GM19455 (cell line): ENCODE data around the gene PHYKPL.
"Not testable (repeated sequence)": the region's sequence is repeated elsewhere in the genome, so short reads cannot be mapped to it uniquely, and the experiment has no call there.

Source experiments
- ATAC-seq: cut with Tn5 transposase; IDR thresholded peaks from one replicate; pipeline ENCODE4 v1.9.1; 2021; ENCODE audit not compliant: unreplicated experiment

The PHYKPL gene

GRCh38 chr5:178208540-178209227 is 23.9 kb downstream of the PHYKPL start:
- ATAC-seq, result no peak

- ATAC-seq, result no peak
Observed at GRCh38 chr5:178207917-178208280, 24.7 kb downstream of the PHYKPL start.

- no peak for ATAC-seq
Observed at GRCh38 chr5:178207183-178207916, 25.3 kb downstream of the PHYKPL start.

- no peak for ATAC-seq
Observed at GRCh38 chr5:178206166-178207101, 26.2 kb downstream of the PHYKPL start.

GRCh38 chr5:178205749-178206047 is 26.9 kb downstream of the PHYKPL start:
- no peak for ATAC-seq

- ATAC-seq, result peak; percentile 51
Observed at GRCh38 chr5:178204935-178205748, 27.5 kb downstream of the PHYKPL start.

- peak; percentile 72 for ATAC-seq
Observed at GRCh38 chr5:178204182-178204934, 28.2 kb downstream of the PHYKPL start, which contains the start of gene HNRNPAB. Gene HNRNPAB, plus strand, starts transcription at chr5:178204533. Its CDS starts 305 bp downstream, at chr5:178204838.

GRCh38 chr5:178203670-178204181 is 28.9 kb downstream of the PHYKPL start:
- ATAC-seq, result no peak

GRCh38 chr5:178202541-178202940 is 30.1 kb downstream of the PHYKPL start:
- ATAC-seq, result no peak

- no peak for ATAC-seq
Observed at GRCh38 chr5:178201927-178202235, 30.7 kb downstream of the PHYKPL start.

GRCh38 chr5:178201221-178201926 is 31.2 kb downstream of the PHYKPL start:
- no peak for ATAC-seq

- ATAC-seq, result no peak
Observed at GRCh38 chr5:178199581-178200434, 32.8 kb downstream of the PHYKPL start.

- ATAC-seq, result no peak
Observed at GRCh38 chr5:178198706-178199105, 33.9 kb downstream of the PHYKPL start.

GRCh38 chr5:178198151-178198550 is 34.5 kb downstream of the PHYKPL start:
- not testable (repeated sequence) for ATAC-seq

- no peak for ATAC-seq
Observed at GRCh38 chr5:178196986-178197385, 35.6 kb downstream of the PHYKPL start.

- no peak for ATAC-seq
Observed at GRCh38 chr5:178196281-178196812, 36.3 kb downstream of the PHYKPL start.

- ATAC-seq, result no peak
Observed at GRCh38 chr5:178194026-178194425, 38.6 kb downstream of the PHYKPL start.

- ATAC-seq, result no peak
Observed at GRCh38 chr5:178193251-178193809, 39.3 kb downstream of the PHYKPL start.
